Keratinocyte (primary cell): Measurements from ENCODE around the gene CLK1.

Source experiments
- EZH2 ChIP-seq: IDR thresholded peaks from one replicate; pipeline ENCODE4 v1.6.1; 2012; ENCODE audit warnings: inconsistent platforms, mild to moderate bottlenecking, low read length, moderate library complexity
- TF ChIP-seq, protein P1 (sequence below), 3 experiments: IDR thresholded peaks in 1 of 3; conservative IDR thresholded peaks in 1 of 3; optimal IDR thresholded peaks in 1 of 3; 2 replicates in 2 of 3; 3 replicates in 1 of 3; pipeline versions ENCODE3 to v1.5.1; 2011; ENCODE audit warnings: low read length in 3 of 3, mild to moderate bottlenecking in 3 of 3, moderate library complexity in 2 of 3, control low read depth in 1 of 3, inconsistent platforms in 1 of 3; ENCODE audit not compliant: insufficient read depth in 2 of 3; ENCODE audit errors: extremely low read depth in 1 of 3

DNA sequence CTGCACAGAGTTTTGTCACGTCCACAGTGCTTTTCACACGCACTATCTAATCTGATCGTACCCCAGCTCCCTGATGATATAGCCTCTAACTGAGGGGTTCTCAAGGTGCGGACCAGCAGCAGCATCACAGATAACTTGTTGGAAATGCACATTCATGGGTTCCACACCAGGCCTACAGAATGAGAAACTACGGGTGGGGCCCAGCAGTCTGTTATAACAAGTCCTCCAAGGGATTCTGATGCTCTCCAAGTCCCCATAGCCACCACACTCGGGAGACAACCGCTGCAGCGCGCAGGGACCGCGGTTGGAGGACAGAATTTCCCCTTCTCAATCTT is 53.5 kb downstream of the CLK1 start:
- TF ChIP-seq, protein P1, sequence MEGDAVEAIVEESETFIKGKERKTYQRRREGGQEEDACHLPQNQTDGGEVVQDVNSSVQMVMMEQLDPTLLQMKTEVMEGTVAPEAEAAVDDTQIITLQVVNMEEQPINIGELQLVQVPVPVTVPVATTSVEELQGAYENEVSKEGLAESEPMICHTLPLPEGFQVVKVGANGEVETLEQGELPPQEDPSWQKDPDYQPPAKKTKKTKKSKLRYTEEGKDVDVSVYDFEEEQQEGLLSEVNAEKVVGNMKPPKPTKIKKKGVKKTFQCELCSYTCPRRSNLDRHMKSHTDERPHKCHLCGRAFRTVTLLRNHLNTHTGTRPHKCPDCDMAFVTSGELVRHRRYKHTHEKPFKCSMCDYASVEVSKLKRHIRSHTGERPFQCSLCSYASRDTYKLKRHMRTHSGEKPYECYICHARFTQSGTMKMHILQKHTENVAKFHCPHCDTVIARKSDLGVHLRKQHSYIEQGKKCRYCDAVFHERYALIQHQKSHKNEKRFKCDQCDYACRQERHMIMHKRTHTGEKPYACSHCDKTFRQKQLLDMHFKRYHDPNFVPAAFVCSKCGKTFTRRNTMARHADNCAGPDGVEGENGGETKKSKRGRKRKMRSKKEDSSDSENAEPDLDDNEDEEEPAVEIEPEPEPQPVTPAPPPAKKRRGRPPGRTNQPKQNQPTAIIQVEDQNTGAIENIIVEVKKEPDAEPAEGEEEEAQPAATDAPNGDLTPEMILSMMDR (optimal IDR thresholded peaks at IDR 0.05 in 1 of 3, IDR thresholded peaks at IDR 0.05 in 1 of 3, conservative IDR thresholded peaks at IDR 0.05 in 1 of 3; ENCODE audit: extremely low read depth in 1 of 3, insufficient read depth in 2 of 3, low read length in 3 of 3) = no peak
- no peak for TF ChIP-seq EZH2
